Amniotic stem cell (primary cell): ENCODE measurements around the gene GPR83.
"Not testable (repeated sequence)": the region's sequence is repeated elsewhere in the genome, so short reads cannot be mapped to it uniquely, and the experiment has no call there.

Experiments used
- DNase-seq: peaks from one replicate; lab custom pipeline; 2025; lab: John Stamatoyannopoulos, UW

Gene GPR83

DNA sequence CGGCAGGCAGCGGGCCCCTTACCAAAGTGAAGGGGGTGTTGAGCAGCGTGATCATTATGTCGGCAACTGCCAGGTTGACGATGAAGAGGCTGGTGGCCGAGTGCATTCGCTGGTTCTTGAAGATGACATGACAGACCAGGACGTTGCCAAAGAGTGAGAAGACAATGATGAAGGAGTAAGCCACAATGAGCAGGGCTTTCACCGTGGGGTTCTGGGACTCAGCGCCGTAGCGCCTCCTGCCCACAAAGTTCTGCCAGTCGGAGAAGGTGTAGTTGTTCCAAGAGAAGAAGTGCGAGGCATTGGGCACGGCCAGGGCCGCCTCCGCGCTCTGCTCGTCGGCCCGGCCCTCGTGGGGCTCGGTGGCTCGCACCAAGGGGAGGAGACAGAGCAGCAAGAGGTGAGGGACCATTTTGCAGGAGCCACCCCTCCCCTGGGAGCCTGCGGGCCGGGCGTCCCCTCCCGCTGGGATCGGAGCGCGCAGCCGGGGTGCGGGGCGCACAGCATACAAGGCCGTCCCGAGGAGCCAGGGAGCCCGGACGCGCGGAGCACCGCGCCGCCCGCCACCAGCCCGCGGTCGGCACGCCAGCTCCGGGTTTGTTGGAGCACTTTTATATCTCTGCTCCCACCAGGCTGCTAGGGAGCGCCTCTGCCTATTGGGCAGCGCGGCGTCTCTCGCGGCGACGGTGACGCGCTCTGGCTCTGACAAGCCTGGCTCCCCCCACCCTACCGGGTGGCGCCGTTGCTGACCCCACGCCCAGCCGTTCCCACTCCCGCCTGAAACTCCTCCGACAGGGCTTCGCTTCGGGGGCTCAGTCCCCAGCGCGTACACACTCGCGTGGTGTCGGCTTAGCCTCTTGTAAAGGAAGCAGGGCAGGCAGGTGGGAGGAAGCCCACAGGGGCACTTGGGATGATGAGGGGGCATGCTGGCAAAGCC is at the start of gene GPR83:
Gene GPR83 (minus strand): TSS at position 581 of the 934 bp plus-strand sequence. CDS start 172 bp downstream, at position 409.
- no peak for DNase-seq

GRCh38 chr11:94450048-94450447 is 48.8 kb upstream of the GPR83 start:
- no peak for DNase-seq

GRCh38 chr11:94449437-94449836 is 48.2 kb upstream of the GPR83 start:
- DNase-seq, result no peak

DNA sequence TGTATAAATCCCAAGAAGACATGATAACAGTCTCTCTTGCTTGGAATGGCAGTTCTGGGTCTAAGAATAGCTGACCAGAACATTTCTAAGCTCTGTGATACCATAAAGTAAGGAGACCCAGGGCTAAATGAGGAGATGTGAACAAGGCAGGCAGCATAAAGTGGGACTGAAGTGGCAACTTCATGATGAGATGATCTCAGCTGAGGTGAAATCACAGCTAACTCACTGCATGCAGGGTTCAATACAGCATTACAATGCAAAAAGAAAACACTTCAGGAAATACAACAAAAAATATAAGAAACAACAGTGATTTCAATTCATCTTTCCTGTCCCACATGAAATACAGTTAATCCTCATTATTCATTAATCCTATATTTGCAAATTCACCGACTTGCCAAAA is 47.8 kb upstream of the GPR83 start:
- no peak for DNase-seq

DNA sequence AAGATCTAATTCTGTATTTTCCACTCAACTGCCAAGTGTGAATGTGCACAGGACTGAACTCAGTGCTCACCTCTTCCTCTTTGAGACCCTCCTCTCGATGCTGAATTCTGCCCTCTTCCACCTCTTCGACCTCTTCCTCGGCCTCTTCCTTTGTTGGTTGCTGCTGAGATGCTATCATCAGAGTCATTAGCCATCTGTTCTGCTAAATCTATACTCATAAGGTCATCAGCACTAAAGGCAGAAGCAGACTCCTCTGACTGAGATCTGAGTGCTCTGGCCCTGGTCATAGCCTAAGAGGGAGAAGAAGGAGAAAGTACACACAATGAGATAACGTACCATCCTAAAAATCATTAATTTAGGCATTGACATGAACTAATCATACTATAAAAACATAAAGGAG is 45.9 kb upstream of the GPR83 start:
- no peak for DNase-seq

- no peak for DNase-seq
These were observed 44.4 kb upstream of the GPR83 start for GRCh38 chr11:94445641-94446040.

- DNase-seq, result no peak
These were observed 31.8 kb upstream of the GPR83 start for GRCh38 chr11:94433049-94433448.

DNA sequence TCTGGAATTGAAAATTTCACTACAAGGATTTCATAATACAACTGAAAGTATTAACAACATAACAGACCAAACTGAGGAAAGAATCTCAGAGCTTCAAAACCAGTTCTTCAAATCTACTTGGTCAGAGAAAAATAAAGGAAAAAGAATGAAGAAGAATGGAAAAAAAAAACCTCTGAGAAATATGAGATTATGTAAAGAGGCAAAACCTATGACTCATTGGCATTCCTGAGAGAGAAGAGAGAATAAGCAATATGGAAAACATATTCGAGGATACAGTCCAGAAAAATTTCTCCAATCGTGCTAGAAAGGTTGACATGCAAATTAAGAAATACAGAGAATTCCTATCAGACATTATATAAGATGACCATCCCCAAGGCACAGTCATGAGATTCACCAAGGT is 23.4 kb upstream of the GPR83 start:
- DNase-seq, result no peak

DNA sequence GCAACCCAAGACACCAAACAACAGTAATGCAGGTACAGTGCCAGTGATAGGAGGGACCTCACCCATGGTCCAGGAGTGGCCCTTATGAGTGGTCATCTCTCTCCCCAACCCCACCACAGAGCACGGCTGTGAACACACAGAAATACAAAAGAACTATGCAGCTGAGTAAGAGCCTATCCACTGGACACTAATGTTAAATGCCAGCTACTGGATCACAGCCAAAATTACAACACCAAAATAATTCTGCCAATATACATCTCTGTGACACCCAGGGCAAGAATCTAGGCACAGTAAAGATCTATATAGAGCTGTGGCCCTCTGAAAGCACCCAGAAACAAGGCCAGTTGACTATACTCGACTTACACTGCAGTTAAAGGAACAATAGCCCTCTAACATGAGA is 22.8 kb upstream of the GPR83 start:
- DNase-seq, result no peak

DNA sequence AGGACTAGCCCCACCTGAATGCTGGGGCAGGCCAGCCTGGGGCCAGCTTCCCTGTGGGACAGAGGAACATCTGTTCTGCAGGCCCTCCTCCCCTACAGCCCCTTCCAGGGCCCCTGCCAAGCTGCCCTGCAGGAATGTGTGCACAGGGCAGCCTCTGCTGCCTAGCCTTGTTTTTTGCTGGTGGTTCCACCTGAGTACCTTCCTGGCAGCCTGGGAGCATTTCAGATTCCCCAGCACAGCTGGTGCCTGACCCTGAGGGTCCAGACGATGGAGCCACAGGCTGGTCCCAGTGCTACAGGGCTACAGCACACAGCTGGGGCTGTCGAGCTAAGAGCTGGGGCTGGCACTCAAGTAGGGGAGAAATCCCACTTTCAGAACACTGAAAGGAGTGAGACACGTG is 22.3 kb upstream of the GPR83 start:
- no peak for DNase-seq

DNA sequence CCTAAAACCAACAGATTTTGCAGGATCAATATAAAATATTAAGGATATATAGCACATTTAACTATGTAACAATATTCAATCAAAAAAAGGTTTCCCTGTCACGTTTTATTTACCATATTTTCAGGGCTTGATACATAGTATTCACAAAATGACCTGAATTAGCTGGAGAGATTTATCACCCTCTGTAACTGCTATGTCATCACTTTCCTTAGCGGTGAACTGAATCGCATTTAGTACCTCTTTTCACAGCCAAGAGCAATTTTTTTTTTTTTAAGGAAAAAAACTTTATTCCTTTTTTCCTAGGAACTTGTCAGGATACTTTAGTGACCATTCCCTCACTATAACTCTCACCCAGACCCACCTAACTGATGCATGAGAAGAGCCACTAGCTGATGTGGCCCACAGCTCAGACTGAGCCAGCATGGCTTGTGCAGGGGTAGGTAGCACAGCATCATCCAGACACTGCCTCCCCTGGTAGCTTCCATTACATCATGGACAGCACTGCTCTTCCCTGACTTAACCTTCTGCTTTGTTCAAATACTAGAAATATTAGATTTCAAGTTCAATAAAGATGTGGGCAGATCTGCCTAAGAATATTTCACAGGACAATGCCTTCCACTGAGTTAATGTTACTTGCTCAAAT is 17.0 kb upstream of the GPR83 start:
- DNase-seq, result no peak

- peak; percentile 33 for DNase-seq
These were observed 16.3 kb upstream of the GPR83 start for GRCh38 chr11:94417386-94417987.

- no peak for DNase-seq
These were observed 4.0 kb upstream of the GPR83 start for GRCh38 chr11:94405062-94405833.

GRCh38 chr11:94402355-94402754 is 1.1 kb upstream of the GPR83 start:
- DNase-seq, result no peak

DNA sequence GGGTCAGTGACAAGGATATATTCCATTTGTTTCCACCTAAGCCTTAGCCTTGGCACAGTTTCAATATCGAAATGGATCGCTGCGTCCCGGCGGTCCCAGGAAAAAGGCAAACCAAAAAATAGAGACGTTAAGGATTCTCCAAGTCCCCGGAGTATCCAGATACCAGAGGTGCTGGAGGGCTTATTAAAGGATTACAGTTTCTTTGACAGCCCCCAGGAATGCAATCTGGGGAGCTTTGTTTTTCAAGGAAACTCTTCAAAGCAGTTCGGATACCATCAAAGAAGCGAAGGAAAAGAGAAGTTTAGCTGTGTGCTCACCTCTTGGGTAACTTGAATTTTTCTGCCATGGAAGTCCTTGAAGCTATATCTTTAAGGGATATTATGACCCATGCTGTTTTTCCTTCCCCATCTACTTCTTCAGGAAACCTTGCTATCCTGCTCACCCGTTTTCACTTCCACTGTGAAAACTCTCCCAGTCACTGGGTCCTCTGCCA is 600 bp upstream of the GPR83 start:
- no peak for DNase-seq

- DNase-seq, result no peak
These were observed 771 bp downstream of the GPR83 start for GRCh38 chr11:94400457-94400838.

GRCh38 chr11:94400050-94400449 is 1.2 kb downstream of the GPR83 start:
- no peak for DNase-seq

DNA sequence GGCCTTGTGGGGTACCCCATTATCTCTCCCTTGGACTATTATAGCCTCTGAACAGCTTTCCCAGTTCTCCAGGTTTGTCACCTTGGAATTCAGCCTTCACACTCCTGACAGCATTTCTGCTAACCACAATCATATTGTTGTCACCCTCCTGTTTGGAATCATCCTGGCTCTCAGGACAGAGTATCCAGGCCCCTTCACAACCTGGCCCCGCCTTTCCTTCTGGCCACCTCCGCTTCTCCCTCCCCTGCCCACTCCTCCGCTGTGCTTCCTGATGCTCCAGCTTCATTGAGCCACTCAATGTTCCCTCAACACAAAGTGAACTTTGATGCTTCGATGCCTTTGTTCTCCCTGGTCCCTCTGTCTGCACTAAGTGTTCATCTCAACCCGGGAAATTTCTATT is 3.1 kb downstream of the GPR83 start:
- DNase-seq, result no peak

GRCh38 chr11:94396282-94396681 is 4.9 kb downstream of the GPR83 start:
- no peak for DNase-seq

- not testable (repeated sequence) for DNase-seq
These were observed 9.3 kb downstream of the GPR83 start for GRCh38 chr11:94391937-94392336.

GRCh38 chr11:94379613-94380012 is 21.6 kb downstream of the GPR83 start:
- no peak for DNase-seq

DNA sequence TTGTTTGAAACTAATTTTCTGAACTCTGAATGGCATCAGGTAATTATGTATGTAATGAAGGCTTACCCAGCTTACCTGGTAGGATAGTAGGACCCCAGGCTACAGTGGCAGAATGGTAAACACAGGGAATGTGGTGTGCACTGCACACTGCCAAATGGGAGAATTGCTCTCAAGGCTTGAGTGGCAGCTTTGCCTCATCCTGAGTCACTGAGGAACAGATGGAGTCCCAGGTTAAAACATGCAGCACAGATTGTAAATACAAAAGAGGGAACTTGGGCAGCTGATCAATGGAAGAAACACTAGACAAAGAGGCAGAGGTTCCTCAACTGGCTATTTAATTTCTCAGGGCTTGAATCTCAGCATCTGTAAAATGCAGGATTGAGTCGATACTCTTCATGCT is 24.4 kb downstream of the GPR83 start:
- no peak for DNase-seq
